ENCODE measurements around the gene CFAP46. TPM values are rescaled to one million over a fixed set of nuclear protein-coding genes. Genes with fewer than 3 reads are reported as not detected.

The CFAP46 gene
- total and polyA plus RNA-seq, 2 donors from 2014 or later = 3.8 to 8.3 TPM

DNA sequence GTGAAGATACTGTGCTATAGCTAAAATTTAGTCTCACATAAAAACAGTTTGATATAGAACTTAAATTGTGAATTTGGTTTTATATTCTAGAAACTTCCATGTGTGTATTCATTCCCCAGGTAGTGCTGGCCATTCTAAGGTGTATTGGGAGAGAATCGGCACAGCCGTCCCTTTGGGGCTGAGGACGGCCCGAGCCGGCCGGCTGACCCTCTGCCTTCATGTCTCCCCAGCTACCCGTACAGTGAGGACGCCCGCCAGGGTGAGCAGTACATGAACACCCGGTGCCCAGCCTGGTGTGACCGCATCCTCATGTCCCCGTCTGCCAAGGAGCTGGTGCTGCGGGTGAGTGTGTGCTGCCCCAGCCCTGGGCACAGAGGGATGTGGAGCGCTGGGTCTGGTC lies 164.9 kb downstream of the CFAP46 start:
- intact Hi-C loops (cut with DNase I) = no loop called here
- Histone ChIP-seq H3K9ac (ENCODE audit: low read length in 3 of 3) (no peak overlapping the region), H3K9me3 (ENCODE audit: control insufficient read depth in 2 of 3, insufficient read depth in 1 of 3, low read length in 3 of 3) (no peaks in the 10 kb centered on the region), H3K4me3 (ENCODE audit: low read length in 3 of 3) (no peak overlapping the region), H3K27ac (ENCODE audit: low read depth in 2 of 2, low read length in 2 of 2) (no peak overlapping the region), H3K27me3 (ENCODE audit: control insufficient read depth, insufficient read depth, low read length) (peaks cover under 1% of the 10 kb centered on the region), H3K36me3 (ENCODE audit: control insufficient read depth in 2 of 3, insufficient read depth in 3 of 3, low read length in 3 of 3) (peaks cover 0 to 15% (median 6%) of the 10 kb centered on the region in 3 donors), H3K4me1 (ENCODE audit: control insufficient read depth in 2 of 3, insufficient read depth in 2 of 3, low read depth in 1 of 3, low read length in 3 of 3) (peaks cover 0 to 2% (median 0%) of the 10 kb centered on the region in 3 donors)
- FAIRE-seq = no peak
- no peak for TF ChIP-seq CTCF (IDR thresholded peaks at IDR 0.05; ENCODE audit: borderline replicate concordance, extremely low read depth, insufficient read depth)
- no peak for DNase-seq

GRCh38 chr10:132776821-132777220 lies 165.5 kb downstream of the CFAP46 start:
- Histone ChIP-seq H3K27me3 (ENCODE audit: control insufficient read depth, insufficient read depth, low read length) (no peaks in the 10 kb centered on the region), H3K36me3 (ENCODE audit: control insufficient read depth in 2 of 3, insufficient read depth in 3 of 3, low read length in 3 of 3) (peaks cover 0 to 14% (median 5%) of the 10 kb centered on the region in 3 donors), H3K4me3 (ENCODE audit: low read length in 3 of 3) (no peak overlapping the region), H3K4me1 (ENCODE audit: control insufficient read depth in 2 of 3, insufficient read depth in 2 of 3, low read depth in 1 of 3, low read length in 3 of 3) (peaks cover 0 to 2% (median 0%) of the 10 kb centered on the region in 3 donors), H3K9ac (ENCODE audit: low read length in 3 of 3) (no peak overlapping the region), H3K9me3 (ENCODE audit: control insufficient read depth in 2 of 3, insufficient read depth in 1 of 3, low read length in 3 of 3) (no peaks in the 10 kb centered on the region), H3K27ac (ENCODE audit: low read depth in 2 of 2, low read length in 2 of 2) (no peak overlapping the region)
- intact Hi-C loops (cut with DNase I) = no loop called here
- DNase-seq = no peak
- no peak for FAIRE-seq
- TF ChIP-seq CTCF (IDR thresholded peaks at IDR 0.05; ENCODE audit: borderline replicate concordance, extremely low read depth, insufficient read depth) = no peak

GRCh38 chr10:132776186-132776585 lies 166.2 kb downstream of the CFAP46 start:
- TF ChIP-seq CTCF (IDR thresholded peaks at IDR 0.05; ENCODE audit: borderline replicate concordance, extremely low read depth, insufficient read depth) = no peak
- DNase-seq (no peak), FAIRE-seq (no peak)
- Histone ChIP-seq H3K9me3 (ENCODE audit: control insufficient read depth in 2 of 3, insufficient read depth in 1 of 3, low read length in 3 of 3) (no peaks in the 10 kb centered on the region), H3K27me3 (ENCODE audit: control insufficient read depth, insufficient read depth, low read length) (no peaks in the 10 kb centered on the region), H3K9ac (ENCODE audit: low read length in 3 of 3) (no peak overlapping the region), H3K36me3 (ENCODE audit: control insufficient read depth in 2 of 3, insufficient read depth in 3 of 3, low read length in 3 of 3) (peaks cover 0 to 8% (median 2%) of the 10 kb centered on the region in 3 donors), H3K27ac (ENCODE audit: low read depth in 2 of 2, low read length in 2 of 2) (no peak overlapping the region), H3K4me3 (ENCODE audit: low read length in 3 of 3) (no peak overlapping the region), H3K4me1 (ENCODE audit: control insufficient read depth in 2 of 3, insufficient read depth in 2 of 3, low read depth in 1 of 3, low read length in 3 of 3) (peaks cover 0 to 2% (median 0%) of the 10 kb centered on the region in 3 donors)
- intact Hi-C loops (cut with DNase I) = no loop called here
